GM12874 (cell line): ENCODE data around the gene TTYH2.

ENCODE experiments used
- TF ChIP-seq, protein P1 (sequence below): IDR thresholded peaks from 2 replicates; pipeline ENCODE4 v1.5.1; 2011; ENCODE audit warnings: low read depth, mild to moderate bottlenecking, control low read depth, low read length, moderate library complexity; ENCODE audit not compliant: insufficient read depth

TTYH2 gene

DNA sequence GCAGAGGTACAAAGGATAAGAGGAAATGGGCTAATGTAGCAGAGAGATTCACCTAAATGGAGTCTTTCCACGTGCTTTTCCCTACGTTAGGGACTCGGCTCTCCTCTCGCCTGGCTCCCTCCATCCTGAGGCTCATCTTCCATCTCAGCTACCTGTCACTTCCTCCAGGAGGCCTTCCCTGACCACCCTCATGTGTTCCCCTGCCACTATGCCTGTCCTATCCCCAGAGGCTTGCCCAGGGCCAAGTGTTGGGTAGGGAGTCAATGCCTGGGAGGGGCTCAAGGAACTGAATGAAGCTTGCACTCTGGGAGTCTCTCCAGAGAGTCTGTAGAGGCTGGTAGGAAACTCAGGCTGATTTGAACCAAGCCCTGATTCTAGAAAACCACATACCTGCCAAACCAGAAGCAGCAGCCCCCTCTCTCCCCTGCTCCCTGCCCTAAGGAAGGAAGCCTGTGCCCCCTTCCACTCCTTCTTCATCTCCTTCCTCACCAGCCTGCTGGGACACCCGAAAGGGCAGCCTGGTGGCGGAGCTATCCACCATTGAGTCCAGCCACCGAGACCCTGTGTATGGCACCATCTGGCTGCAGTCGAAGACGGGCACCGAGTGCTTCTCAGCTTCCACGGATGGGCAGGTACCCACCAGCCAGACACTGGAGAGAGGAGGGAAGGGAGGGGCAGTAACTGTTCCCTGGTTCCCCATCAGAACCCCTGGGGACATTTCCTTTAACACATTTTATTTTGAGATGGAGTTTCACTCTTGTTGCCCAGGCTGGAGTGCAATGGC lies 86.0 kb downstream of the TTYH2 start:
- TF ChIP-seq, protein P1, sequence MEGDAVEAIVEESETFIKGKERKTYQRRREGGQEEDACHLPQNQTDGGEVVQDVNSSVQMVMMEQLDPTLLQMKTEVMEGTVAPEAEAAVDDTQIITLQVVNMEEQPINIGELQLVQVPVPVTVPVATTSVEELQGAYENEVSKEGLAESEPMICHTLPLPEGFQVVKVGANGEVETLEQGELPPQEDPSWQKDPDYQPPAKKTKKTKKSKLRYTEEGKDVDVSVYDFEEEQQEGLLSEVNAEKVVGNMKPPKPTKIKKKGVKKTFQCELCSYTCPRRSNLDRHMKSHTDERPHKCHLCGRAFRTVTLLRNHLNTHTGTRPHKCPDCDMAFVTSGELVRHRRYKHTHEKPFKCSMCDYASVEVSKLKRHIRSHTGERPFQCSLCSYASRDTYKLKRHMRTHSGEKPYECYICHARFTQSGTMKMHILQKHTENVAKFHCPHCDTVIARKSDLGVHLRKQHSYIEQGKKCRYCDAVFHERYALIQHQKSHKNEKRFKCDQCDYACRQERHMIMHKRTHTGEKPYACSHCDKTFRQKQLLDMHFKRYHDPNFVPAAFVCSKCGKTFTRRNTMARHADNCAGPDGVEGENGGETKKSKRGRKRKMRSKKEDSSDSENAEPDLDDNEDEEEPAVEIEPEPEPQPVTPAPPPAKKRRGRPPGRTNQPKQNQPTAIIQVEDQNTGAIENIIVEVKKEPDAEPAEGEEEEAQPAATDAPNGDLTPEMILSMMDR = no peak

DNA sequence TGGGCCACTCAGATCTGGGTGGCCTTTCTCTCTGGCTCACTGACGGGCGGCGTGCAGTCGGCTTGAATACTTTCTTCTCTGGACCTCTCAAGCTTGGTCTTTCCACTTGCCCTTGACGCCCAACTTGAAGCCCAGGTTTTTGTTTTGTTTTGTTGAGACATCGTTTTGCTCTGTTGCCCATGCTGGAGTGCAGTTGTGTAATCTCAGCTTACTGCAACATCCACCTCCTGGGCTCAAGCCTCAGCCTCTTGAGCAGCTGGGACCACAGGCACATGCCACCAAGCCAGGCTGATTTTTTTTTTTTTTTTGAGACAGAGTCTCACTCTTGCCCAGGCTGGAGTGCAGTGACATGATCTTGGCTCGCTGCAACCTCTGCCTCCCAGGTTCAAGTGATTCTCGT lies 89.9 kb downstream of the TTYH2 start:
- TF ChIP-seq, protein P1 = no peak

GRCh38 chr17:74304184-74304583 lies 90.8 kb downstream of the TTYH2 start:
- TF ChIP-seq, protein P1 = no peak

DNA sequence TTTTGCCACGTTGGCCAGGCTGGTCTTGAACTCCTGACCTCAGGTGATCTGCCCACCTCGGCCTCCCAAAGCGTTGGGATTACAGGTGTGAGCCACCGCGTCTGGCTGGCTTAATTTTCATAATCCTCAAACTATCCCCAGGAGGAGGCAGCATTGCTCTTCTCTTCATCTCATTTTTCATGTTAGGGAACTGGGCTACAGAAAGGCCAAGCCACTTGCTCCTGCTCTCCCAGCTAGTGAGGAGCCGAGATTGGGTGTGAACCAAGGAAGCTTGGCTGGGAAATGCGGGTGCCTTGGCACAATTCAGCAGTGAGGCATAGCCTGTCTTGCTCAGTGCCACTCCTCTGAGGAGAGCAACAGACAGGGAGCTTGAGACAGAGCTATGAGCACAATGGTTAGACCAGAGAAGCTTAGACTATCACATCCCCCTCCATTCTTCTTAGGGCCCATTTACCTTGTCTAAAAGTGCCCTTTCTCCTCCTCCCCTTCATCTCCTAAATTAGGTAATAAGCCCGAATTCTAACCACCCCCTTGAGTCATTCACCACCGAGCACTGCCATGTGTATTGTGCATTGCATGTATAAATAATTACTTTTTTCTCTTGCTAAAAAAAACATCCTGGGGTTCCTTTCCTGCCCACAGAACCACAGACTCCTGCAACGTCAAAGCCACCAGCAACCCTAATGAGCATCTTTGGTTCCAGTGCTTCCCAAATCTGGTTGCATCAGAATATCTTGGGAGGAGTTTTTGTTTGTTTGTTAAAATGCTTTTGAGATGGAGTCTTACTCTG lies 92.7 kb downstream of the TTYH2 start:
- TF ChIP-seq, protein P1 = no peak

GRCh38 chr17:74307984-74308773 lies 94.8 kb downstream of the TTYH2 start:
- TF ChIP-seq, protein P1 = no peak

DNA sequence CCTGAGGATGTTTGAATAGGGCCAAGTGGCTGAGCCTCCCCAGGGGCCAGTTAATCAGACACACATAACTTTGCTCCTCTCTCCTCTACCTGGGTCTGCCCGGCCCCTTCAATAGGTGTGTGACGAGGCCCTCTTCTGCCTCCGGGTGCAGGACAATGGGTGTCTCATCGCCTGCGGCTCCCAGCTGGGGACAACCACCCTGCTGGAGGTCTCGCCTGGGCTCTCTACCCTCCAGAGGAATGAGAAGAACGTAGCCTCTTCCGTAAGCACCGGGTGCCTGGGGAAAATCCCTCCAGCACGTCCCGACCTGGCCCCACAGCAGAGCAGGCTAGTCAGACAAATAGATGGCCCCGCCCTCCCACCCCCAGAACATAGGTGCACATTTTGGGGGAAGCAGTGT lies 96.5 kb downstream of the TTYH2 start:
- TF ChIP-seq, protein P1 = no peak
